Stimulated activated CD4-positive, alpha-beta T cell treated with anti-CD3 and anti-CD28 coated beads, Interleukin-1b, Interleukin-23, amount 100 ng/mL, for 4 hours (primary cell): Measurements from ENCODE around the gene TEDC2.
A peak's percentile ranks its signal among the peaks of the same experiment; 100 is the strongest.

Experiments
- DNase-seq, 2 donors: peaks; one replicate each; pipeline ENCODE4 v3.0.0-alpha.2; 2020; ENCODE audit warnings: low read depth in 2 of 2

Gene TEDC2

GRCh38 chr16:2494616-2495015 is 34.7 kb downstream of the TEDC2 start:
- DNase-seq: no peak

DNA sequence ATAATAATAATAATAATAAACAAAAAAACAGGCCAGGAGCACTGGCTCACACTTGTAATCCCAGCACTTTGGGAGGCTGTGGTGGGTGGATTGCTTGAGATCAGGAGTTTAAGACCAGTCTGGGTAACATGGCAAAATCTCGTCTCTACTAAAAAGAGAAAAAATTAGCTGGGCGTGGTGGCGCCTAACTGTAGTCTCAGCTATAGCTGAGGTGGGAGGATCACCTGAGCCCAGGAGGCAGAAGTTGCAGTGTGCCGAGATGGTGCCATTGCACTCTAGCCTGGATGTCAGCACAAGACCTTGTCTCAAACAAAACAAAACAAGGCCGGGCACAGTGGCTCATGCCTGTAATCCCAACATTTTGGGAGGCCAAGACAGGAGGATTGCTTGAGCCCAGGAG is 35.1 kb downstream of the TEDC2 start:
- no peak for DNase-seq

GRCh38 chr16:2496223-2497115 is 36.6 kb downstream of the TEDC2 start:
- no peak for DNase-seq

GRCh38 chr16:2497116-2497630 is 37.3 kb downstream of the TEDC2 start:
- DNase-seq: no peak

- no peak for DNase-seq
Measured at GRCh38 chr16:2497695-2498484, 38.0 kb downstream of the TEDC2 start.

GRCh38 chr16:2498531-2499253 is 38.8 kb downstream of the TEDC2 start:
- DNase-seq: no peak

- no peak for DNase-seq
Measured at GRCh38 chr16:2499454-2499853, 39.5 kb downstream of the TEDC2 start.

DNA sequence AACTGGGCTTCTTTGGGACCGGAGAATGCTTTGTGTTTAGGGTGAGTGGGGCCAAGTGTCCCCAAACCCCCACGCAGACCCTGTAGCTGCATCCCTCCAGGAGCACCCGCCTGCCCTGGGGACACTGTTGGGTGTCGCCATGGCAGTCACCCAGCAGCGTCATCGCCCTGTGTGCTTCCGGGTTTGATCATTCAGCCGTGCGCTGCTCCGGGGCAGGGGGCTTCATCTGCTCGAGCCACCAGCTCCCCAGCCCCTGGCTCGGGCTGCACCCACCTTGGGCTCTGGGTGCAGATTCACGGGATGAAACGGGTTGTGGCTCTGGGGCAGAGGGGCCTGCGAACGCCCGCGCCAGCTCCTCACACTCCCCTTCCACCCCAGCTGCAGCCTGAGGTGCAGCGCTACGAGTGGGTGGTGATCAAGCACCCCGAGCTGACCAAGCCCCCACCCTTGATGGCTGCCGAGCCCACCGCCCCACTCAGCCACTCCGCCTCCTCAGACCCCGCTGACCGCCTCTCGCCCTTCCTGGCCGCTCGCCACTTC is 40.1 kb downstream of the TEDC2 start:
- DNase-seq: no peak

DNA sequence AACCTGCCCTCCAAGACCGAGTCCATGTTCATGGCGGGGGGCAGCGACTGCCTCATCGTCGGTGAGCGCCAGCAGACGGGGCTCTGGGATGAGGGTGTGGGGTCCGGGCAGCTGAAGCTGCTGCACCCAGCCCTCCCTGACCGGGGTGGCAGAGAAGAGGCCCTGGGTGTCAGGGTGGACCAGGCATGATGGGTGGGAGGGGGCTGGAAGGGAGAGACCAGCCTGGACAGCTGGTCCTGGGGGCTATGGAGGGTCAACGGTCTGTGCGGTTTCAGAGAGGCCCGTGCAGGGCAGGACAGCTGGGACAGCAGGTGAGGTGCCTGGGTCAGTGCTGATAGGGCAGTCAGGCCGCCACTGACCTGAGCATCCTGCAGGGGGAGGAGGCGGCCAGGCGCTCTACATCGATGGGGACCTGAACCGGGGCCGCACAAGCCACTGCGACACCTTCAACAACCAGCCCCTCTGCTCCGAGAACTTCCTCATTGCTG is 40.6 kb downstream of the TEDC2 start:
- no peak for DNase-seq

GRCh38 chr16:2500918-2501750 is 41.2 kb downstream of the TEDC2 start:
- peak; percentile 73 to 78 for DNase-seq

DNA sequence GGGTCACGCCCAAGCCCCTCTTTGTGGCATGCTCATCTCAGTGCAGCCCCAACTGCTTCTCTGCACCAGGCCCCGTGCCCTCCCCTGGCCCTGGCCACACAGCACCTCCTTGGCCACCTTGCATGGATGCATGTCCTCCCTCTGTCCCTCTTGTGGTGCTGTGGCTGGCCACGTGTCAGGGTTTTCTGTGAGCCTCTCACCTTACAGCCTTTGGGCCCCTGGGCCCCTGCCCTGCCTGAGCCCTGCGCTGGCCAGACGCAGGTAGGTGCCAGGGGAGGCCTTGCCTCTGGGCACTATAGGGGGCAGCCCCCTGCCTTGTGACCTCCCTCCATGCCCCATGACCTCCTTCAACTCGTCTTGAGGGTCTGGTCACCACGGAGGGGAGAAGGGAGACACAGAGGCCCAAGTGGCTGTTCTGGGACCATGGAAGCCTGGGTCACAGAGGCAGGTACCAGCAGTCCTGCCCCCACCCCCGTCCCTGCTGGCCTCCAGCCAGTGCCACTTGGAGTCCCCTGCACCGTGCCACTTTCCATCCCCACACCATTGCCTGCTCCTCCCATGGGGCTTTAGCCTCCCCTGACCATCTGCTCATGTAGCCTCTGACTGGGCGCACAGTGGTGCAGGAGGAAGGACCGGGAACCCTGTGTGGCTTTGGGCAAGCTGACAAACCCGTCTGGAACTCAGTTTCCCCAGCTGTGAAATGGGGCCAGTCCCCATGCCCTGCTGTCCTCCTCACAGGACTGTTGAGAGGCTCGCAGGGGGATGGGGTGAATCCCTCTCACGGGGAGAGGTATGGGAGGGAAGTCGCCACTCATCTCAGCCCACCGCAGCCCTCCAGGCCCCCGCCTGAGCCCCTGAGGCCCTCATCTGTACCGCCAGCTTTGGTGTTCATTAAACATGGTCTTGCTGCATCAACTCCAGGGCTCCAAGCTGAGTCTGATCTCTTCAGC is 42.3 kb downstream of the TEDC2 start:
- no peak for DNase-seq

DNA sequence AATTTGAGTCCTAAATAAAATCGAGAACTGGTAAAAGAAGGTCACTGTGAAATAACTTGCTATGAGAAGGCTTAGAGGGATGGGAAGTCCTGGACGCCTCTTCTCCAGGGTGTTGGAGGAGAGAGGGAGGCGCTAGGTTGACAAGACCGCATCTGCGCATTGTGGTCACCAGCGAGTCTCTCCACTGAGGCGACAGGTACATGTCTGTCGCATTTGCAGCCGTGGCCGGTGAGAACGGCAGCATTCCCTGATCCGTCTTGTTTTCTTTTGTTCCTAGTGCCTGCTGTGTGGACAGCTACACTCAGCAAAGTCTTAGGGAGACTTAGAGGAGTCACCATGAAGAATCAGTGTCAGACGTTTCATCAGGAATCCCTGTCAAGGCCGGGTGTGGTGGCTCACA is 45.8 kb downstream of the TEDC2 start:
- no peak for DNase-seq

DNA sequence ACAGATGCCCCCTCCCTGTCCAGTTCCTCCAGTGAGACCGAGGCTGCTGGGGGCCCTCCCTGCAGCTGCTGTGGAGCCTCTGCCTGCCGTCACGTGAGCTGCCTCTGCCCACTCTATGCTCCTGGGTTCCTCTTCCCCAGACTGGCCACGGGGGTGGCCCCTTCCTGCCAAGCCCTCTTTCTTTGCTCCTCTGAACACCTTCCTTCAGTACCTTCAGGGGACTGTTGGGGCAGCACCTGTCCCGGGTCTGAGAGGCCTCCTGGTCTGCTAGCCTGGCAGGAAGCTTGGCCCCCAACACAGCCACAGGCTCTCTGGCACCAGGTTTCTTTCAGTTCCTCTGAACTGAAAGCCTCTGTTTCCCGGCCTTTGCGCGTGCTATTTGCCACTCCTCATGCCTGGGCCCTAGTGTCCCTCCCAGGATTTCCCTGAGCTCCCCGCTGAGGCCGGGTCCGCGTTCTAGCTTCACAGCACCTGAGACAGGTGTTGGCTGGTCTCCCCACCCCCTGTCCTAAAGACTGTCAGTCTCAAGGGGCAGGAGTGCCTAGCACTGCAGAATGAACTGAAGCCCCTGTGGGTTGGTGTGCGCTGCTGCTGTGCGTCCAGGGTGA is 47.2 kb downstream of the TEDC2 start:
- DNase-seq: no peak

DNA sequence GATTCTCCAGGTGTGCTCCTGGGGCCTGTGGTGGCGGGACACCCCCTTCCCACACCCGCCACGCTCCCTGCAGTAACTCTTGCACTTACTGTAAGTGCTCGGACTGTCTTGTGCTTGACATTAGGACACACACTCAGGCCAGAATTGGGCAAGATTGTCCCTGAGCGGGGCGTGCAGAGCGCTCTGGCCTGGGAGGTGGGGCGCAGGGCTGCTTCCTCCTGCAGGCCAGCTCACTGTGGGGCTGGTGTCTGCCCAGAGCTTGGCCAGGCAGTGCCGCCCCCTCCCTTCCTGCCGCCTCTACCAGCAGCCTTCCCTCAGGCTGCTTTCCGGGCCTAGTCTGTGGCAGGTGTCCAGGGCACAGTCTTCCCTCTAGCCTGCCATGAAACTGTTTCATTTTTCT is 47.8 kb downstream of the TEDC2 start:
- no peak for DNase-seq

- DNase-seq: no peak
Measured at GRCh38 chr16:2508722-2509400, 49.0 kb downstream of the TEDC2 start.

DNA sequence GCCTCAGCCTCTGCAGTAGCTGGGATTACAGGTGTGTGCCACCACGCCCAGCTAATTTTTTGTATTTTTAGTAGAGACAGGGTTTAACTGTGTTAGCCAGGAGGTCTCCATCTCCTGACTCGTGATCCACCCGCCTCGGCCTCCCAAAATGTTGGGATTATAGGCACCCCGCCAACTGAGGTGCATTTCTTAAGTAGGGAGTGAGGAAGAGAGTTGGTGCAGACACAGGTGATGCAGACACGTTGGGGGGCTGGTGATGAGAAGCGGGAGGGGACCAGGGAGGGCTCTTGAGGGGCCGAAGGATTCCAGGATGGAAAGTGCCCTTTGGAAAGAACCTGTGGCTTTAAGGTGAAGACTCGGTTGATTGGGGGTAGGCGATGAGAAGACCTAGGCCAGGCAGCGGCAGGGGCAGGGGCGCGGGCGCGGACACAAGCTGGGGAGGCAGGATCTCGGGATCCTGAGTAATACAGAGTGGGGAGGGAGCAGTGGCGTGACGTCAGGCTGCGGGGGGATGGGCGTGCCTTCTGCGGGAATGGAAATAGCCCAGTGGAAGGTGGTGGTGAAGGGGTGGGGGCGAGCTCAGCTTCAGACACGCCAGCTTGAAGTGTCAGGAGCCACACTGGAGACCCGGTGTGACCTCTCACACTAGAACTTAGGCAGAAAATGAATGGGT is 51.4 kb downstream of the TEDC2 start:
- no peak for DNase-seq

- DNase-seq: no peak
Measured at GRCh38 chr16:2511996-2512734, 52.3 kb downstream of the TEDC2 start.
